Measurements from ENCODE around the gene SLC25A47.

DNA sequence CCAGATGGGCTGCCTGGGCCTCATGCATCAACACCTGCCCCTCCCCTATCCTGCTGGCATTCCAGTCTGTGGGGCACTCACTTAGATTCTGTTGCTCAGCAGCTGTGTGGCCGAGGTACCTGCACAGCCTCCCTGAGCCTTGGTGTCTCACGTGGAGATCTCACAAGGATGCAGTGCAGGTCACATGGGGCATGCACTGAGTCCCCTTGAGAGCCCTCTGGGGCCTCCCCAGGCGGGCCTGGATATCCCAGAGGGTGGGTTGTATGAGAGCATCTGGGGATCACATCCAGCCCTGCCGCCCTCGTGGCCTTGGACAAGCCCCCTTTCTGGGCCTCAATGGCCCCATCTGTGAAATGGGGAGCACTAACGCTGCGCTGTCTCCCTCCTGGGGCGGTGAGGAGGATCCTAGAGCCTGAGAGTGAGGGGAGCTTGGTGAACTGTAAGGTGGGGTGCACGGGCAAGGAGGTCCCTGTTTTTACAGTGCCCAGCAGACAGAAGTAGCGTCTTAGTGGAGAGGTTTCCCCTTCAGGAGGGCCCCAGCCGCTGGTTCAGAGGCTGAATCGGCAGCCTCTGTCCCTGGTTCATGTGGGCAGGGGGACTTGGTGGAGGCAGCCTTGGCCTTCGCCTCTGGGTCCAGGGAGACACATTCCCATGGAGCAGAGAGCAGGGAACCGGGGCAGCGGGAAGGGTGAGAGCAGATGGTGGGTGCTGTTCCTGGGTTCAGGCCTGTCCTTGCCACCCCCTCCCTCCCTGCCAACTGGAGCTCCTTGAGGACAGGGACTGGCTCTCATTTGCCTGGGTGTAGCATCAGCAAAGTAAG lies 791 bp upstream of the SLC25A47 start:
- TF ChIP-seq, protein P1, sequence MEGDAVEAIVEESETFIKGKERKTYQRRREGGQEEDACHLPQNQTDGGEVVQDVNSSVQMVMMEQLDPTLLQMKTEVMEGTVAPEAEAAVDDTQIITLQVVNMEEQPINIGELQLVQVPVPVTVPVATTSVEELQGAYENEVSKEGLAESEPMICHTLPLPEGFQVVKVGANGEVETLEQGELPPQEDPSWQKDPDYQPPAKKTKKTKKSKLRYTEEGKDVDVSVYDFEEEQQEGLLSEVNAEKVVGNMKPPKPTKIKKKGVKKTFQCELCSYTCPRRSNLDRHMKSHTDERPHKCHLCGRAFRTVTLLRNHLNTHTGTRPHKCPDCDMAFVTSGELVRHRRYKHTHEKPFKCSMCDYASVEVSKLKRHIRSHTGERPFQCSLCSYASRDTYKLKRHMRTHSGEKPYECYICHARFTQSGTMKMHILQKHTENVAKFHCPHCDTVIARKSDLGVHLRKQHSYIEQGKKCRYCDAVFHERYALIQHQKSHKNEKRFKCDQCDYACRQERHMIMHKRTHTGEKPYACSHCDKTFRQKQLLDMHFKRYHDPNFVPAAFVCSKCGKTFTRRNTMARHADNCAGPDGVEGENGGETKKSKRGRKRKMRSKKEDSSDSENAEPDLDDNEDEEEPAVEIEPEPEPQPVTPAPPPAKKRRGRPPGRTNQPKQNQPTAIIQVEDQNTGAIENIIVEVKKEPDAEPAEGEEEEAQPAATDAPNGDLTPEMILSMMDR (IDR thresholded peaks at IDR 0.05), result no peak
- no peak for TF ChIP-seq EZH2 (IDR thresholded peaks at IDR 0.05; ENCODE audit: borderline replicate concordance, insufficient read depth, low read depth, low read length, poor library complexity, severe bottlenecking)

All from B cell (primary cell).